Adrenal gland (tissue), 5 donors: ENCODE results near the gene CDH4.

Experiments
- CTCF ChIP-seq, 6 experiments: fragments of 450-650 bp in 4 of 6; fragments of 200-600 bp in 2 of 6; sonication (generic) in 1 of 6; IDR thresholded peaks; 1 replicate in 5 of 6; 2 replicates in 1 of 6; pipeline versions ENCODE4 v1.5.1 to v1.8.0; 2016 to 2021; ENCODE audit warnings: antibody characterized with exemption in 6 of 6, mild to moderate bottlenecking in 2 of 6, moderate library complexity in 1 of 6
- POLR2A ChIP-seq, 2 donors: fragments of 450-650 bp; IDR thresholded peaks; one replicate each; pipeline ENCODE4 v1.6.1; 2017; ENCODE audit warnings: antibody characterized with exemption in 2 of 2, mild to moderate bottlenecking in 2 of 2, moderate library complexity in 1 of 2
- donor health status: DM: no; HTN: no; CAD: no.

GRCh38 chr20:61666471-61666832, 414.4 kb downstream of the CDH4 start:
- no peak for TF ChIP-seq CTCF (IDR thresholded peaks at IDR 0.05)
- no peak for TF ChIP-seq POLR2A (IDR thresholded peaks at IDR 0.05)
